Retinal pigment epithelial cell (primary cell): ENCODE measurements around the gene KICS2.

Experiments used
- DNase-seq: peaks from one replicate; pipeline ENCODE4 v3.0.0-alpha.2; 2010; ENCODE audit warnings: low read depth
- H3K4me3 ChIP-seq: 2 replicates; pipeline ENCODE4 v1.5.1; 2011; ENCODE audit warnings: mild to moderate bottlenecking, low read length, control low read depth, moderate library complexity
- CTCF ChIP-seq: conservative IDR thresholded peaks from 2 replicates; pipeline ENCODE4 v1.5.1; 2011; ENCODE audit warnings: low read depth, low read length, control low read depth, inconsistent platforms

KICS2 gene

GRCh38 chr12:64256166-64256800, 34.2 kb upstream of the KICS2 start:
- DNase-seq: peak; percentile 11
- peak; percentile 58 for TF ChIP-seq CTCF
- no peak overlapping the region for H3K4me3 ChIP-seq

DNA sequence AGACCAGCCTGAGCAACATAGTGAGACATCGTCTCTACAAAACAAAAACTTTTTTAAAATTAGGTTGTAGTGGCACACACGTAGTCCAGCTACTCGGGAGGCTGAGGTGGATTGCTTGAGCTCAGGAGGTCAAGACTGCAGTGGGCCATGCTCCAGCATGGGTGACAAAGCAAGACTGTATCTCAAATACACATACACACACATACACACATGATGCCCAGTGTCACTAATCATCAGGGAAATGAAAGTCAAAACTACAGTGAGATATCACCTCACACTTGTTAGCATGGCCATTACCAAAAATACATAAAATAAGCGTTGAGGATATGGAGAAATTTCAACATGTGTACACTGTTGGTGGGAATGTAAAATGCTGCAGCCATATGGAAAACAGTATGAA, 33.2 kb upstream of the KICS2 start:
- no peak overlapping the region for H3K4me3 ChIP-seq
- no peak for DNase-seq
- TF ChIP-seq CTCF: no peak

DNA sequence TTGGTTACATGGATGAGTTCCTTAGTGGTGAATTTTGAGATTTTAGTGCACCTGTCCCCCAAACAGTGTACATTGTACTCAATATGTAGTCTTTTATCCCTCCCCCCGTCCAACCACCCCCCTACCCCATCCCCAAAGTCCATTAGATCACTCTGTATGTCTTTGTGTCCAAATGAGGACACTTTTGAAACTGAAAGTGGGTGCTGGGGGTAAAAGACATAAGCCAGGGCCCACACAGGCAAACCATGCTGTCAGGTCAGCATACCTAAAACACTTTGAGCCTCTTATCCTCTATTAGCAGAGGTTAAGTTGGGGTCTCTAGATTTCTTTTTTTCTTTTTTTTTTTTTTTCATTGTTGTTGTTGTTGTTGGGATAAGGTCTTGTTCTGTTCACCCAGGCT, 31.3 kb upstream of the KICS2 start:
- TF ChIP-seq CTCF: no peak
- H3K4me3 ChIP-seq: no peak overlapping the region
- DNase-seq: no peak

GRCh38 chr12:64252681-64253080, 30.6 kb upstream of the KICS2 start:
- DNase-seq: no peak
- no peak for TF ChIP-seq CTCF
- no peak overlapping the region for H3K4me3 ChIP-seq

- TF ChIP-seq CTCF: no peak
- no peak for DNase-seq
- no peak overlapping the region for H3K4me3 ChIP-seq
Measured at GRCh38 chr12:64243809-64244208, 21.7 kb upstream of the KICS2 start.

DNA sequence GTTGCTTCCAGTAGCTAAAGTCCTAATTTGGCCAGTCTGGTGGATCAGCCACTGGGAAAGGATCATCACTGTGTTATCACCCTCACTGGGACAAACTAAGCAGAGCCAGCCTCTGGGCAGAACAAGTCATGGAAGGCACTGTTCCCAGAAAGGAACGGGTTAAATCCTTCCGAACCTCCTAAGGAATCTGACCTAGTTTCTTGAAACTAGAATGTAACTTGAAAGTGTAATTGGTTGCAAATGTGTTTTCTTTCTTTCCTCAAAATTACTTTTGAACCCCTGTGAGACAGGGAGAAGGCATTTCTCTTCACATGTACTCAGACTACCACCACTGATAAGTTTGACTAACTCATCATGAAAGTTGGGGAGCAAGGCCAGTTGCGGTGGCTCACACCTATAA, 18.7 kb upstream of the KICS2 start:
- DNase-seq: no peak
- no peak overlapping the region for H3K4me3 ChIP-seq
- no peak for TF ChIP-seq CTCF

DNA sequence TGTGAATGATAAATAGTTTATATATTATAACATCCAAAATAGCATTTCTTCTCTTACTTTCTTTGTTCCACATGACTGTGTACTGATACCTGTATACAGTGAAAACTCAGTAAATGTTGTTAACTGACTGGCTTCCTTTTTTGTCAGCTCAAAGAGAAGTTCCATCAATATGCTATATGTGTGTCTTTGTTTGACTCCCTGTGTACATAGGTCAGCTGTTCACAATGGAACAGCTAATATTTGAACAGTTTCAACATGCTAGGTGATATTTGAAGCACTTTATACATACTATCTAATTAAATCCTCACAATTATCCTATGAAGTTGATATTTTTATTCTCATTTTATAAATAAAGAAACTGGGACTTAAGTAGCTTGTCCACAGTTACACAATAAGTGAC, 15.3 kb upstream of the KICS2 start:
- H3K4me3 ChIP-seq: no peak overlapping the region
- TF ChIP-seq CTCF: no peak
- DNase-seq: no peak
